HepG2 (cell line): ENCODE results near the gene CNOT6. TPM values are rescaled to one million over a fixed set of nuclear protein-coding genes. Genes with fewer than 3 reads are reported as not detected.
A peak's percentile ranks its signal among the peaks of the same experiment; 100 is the strongest.

ENCODE experiments used
- CSRNP1 ChIP-seq: sonication (generic); formaldehyde crosslinking; IDR thresholded peaks from 2 replicates; pipeline ENCODE4 v1.8.1; 2023; ENCODE audit warnings: mild to moderate bottlenecking, missing genetic modification reagents
- DNMT3B ChIP-seq: conservative IDR thresholded peaks from 2 replicates; pipeline ENCODE4 v1.6.1; 2016; ENCODE audit warnings: missing biosample characterization, control low read depth
- E2F1 ChIP-seq: sonication (generic); formaldehyde crosslinking; IDR thresholded peaks from 2 replicates; pipeline ENCODE4 v1.5.0; 2020; ENCODE audit warnings: missing genetic modification reagents
- ESRRA ChIP-seq: sonication (generic); formaldehyde crosslinking; IDR thresholded peaks from 2 replicates; pipeline ENCODE4 v1.5.1; 2020; ENCODE audit warnings: mild to moderate bottlenecking, low read depth, missing genetic modification reagents
- FOXM1 ChIP-seq: sonication (generic); formaldehyde crosslinking; IDR thresholded peaks from 2 replicates; pipeline ENCODE4 v1.5.0; 2020; ENCODE audit warnings: missing genetic modification reagents
- HMGXB4 ChIP-seq, 2 experiments: sonication (generic) in 1 of 2; formaldehyde crosslinking in 1 of 2; IDR thresholded peaks; 2 replicates each; pipeline versions ENCODE4 v1.4.0 to v1.6.1; 2018 to 2020; ENCODE audit warnings: missing genetic modification reagents in 2 of 2, borderline replicate concordance in 1 of 2, low read depth in 1 of 2, mild to moderate bottlenecking in 1 of 2, missing biosample characterization in 1 of 2
- MAZ ChIP-seq, 2 experiments: sonication (generic) in 1 of 2; formaldehyde crosslinking in 1 of 2; IDR thresholded peaks; 2 replicates each; pipeline versions ENCODE4 v1.5.0 to v1.6.1; 2012 to 2020; ENCODE audit warnings: low read depth in 2 of 2, mild to moderate bottlenecking in 2 of 2, borderline replicate concordance in 1 of 2, improper control_type of control experiment in 1 of 2, low read length in 1 of 2, missing genetic modification reagents in 1 of 2, moderate library complexity in 1 of 2
- NFRKB ChIP-seq: fragments of 450-650 bp; IDR thresholded peaks from 2 replicates; pipeline ENCODE4 v1.6.1; 2017
- PHF5A ChIP-seq: IDR thresholded peaks from one replicate; pipeline ENCODE4 v1.6.1; 2018; ENCODE audit warnings: low read depth, missing genetic modification reagents; ENCODE audit not compliant: unreplicated experiment
- SIN3A ChIP-seq: IDR thresholded peaks from 2 replicates; pipeline ENCODE4 v1.6.1; 2011; ENCODE audit warnings: low read depth, mild to moderate bottlenecking, control low read depth, low read length, borderline replicate concordance
- SIX1 ChIP-seq: sonication (generic); formaldehyde crosslinking; IDR thresholded peaks from 2 replicates; pipeline ENCODE4 v1.4.0; 2020; ENCODE audit warnings: missing genetic modification reagents, borderline replicate concordance
- SKI ChIP-seq: fragments of 450-650 bp; IDR thresholded peaks from one replicate; pipeline ENCODE4 v1.6.1; 2018; ENCODE audit warnings: mild to moderate bottlenecking; ENCODE audit not compliant: partially characterized antibody
- SMAD1 ChIP-seq: sonication (generic); formaldehyde crosslinking; IDR thresholded peaks from 2 replicates; pipeline ENCODE4 v1.4.0; 2020; ENCODE audit warnings: missing genetic modification reagents, low read depth, mild to moderate bottlenecking, borderline replicate concordance
- SOX6 ChIP-seq, 2 experiments: fragments of 450-650 bp in 1 of 2; sonication (generic) in 1 of 2; formaldehyde crosslinking in 1 of 2; IDR thresholded peaks; 2 replicates each; pipeline versions ENCODE4 v1.4.0 to v1.6.1; 2017 to 2020; ENCODE audit warnings: antibody characterized with exemption in 1 of 2, mild to moderate bottlenecking in 1 of 2, missing genetic modification reagents in 1 of 2
- TBX2 ChIP-seq: sonication (generic); formaldehyde crosslinking; IDR thresholded peaks from 2 replicates; pipeline ENCODE4 v1.5.0; 2020; ENCODE audit warnings: missing genetic modification reagents, mild to moderate bottlenecking, borderline replicate concordance
- TRAFD1 ChIP-seq: sonication (generic); formaldehyde crosslinking; IDR thresholded peaks from 2 replicates; pipeline ENCODE4 v1.5.1; 2020; ENCODE audit warnings: missing genetic modification reagents, mild to moderate bottlenecking, borderline replicate concordance
- YY1 ChIP-seq: IDR thresholded peaks from 2 replicates; pipeline ENCODE4 v1.6.1; 2011; ENCODE audit warnings: low read length, low read depth, moderate library complexity, mild to moderate bottlenecking; ENCODE audit not compliant: insufficient read depth, insufficient replicate concordance
- ZMYM3 ChIP-seq: sonication (generic); formaldehyde crosslinking; IDR thresholded peaks from 2 replicates; pipeline ENCODE4 v1.5.1; 2020; ENCODE audit warnings: mild to moderate bottlenecking, missing genetic modification reagents
- ZNF136 ChIP-seq: sonication (generic); formaldehyde crosslinking; IDR thresholded peaks from 2 replicates; pipeline ENCODE4 v1.8.1; 2022; ENCODE audit warnings: low read depth, mild to moderate bottlenecking, moderate library complexity, missing genetic modification reagents
- ZNF343 ChIP-seq: sonication (generic); formaldehyde crosslinking; IDR thresholded peaks from 2 replicates; pipeline ENCODE4 v1.4.0; 2020; ENCODE audit warnings: mild to moderate bottlenecking, missing genetic modification reagents
- ZNF605 ChIP-seq: sonication (generic); formaldehyde crosslinking; IDR thresholded peaks from 2 replicates; pipeline ENCODE4 v1.8.0; 2022; ENCODE audit warnings: mild to moderate bottlenecking, missing genetic modification reagents
- ZNF724P ChIP-seq: sonication (generic); formaldehyde crosslinking; IDR thresholded peaks from 2 replicates; pipeline ENCODE4 v1.8.0; 2022; ENCODE audit warnings: missing genetic modification reagents, borderline replicate concordance
- ZNF737 ChIP-seq: sonication (generic); formaldehyde crosslinking; IDR thresholded peaks from 2 replicates; pipeline ENCODE4 v1.5.0; 2020; ENCODE audit warnings: missing genetic modification reagents, mild to moderate bottlenecking, borderline replicate concordance
- polyA plus RNA-seq, 8 experiments: library from polyadenylated mRNA; depleted of rRNA in 3 of 8; stranded (reverse) in 7 of 8; unstranded in 1 of 8; fragments of >200 nt; fragmentation: Illumina TruSeq in 4 of 8; extraction: Trizol in 4 of 8; gene quantifications; 2 replicates each; pipeline versions ENCODE4 v1.2.1 to v1.2.3, GENCODE V29; 2011 to 2016; ENCODE audit warnings: low read depth in 4 of 8, missing spikeins in 1 of 8, mixed read lengths in 1 of 8; ENCODE audit not compliant: insufficient read depth in 1 of 8
- total RNA-seq, 5 experiments: library from RNA; depleted of rRNA; stranded (reverse); fragments of >200 nt; fragmentation: Illumina TruSeq; extraction: Trizol; gene quantifications; 2 replicates each; pipeline ENCODE4 v1.2.3, GENCODE V29; 2016; ENCODE audit warnings: low read depth in 1 of 5

The CNOT6 gene
- total and polyA plus RNA-seq, 2 of the 13 experiments (the other 11 are each of a cell fraction or from before 2014, with no cell fraction given), result 8.8 to 9.1 TPM

- peak; percentile 65 to 74; a peak in 3 of 4 replicates for TF ChIP-seq HMGXB4 (CRISPR knock-in tag; IDR thresholded peaks at IDR 0.05; ENCODE audit: borderline replicate concordance in 1 of 2, low read depth in 1 of 2)
- peak; percentile 45; the same call in 1 of the 2 replicates for TF ChIP-seq TBX2 (CRISPR knock-in tag)
- no peak for TF ChIP-seq DNMT3B (CRISPR knock-in tag)
- peak; percentile 91; the same call in 1 of the 2 replicates for TF ChIP-seq SMAD1 (CRISPR knock-in tag)
- TF ChIP-seq ESRRA (CRISPR knock-in tag), result no peak
- TF ChIP-seq E2F1 (CRISPR knock-in tag), result no peak
- TF ChIP-seq SIN3A, result peak; percentile 23; the same call in 1 of the 2 replicates
- no peak for TF ChIP-seq ZNF737 (CRISPR knock-in tag)
- no peak for TF ChIP-seq TRAFD1 (CRISPR knock-in tag)
- no peak for TF ChIP-seq NFRKB
- TF ChIP-seq ZNF605 (CRISPR knock-in tag), result no peak; the same call in 1 of the 2 replicates
- TF ChIP-seq CSRNP1 (CRISPR knock-in tag), result no peak
- no peak for TF ChIP-seq SIX1 (CRISPR knock-in tag)
- TF ChIP-seq ZNF724P (CRISPR knock-in tag), result no peak; the same call in 1 of the 2 replicates
- 0 out of 2 replicates have a peak, but pooled peaks have one; percentile 65 for TF ChIP-seq MAZ (IDR thresholded peaks at IDR 0.05; ENCODE audit: borderline replicate concordance, low read depth, low read length)
- no peak; the same call in 1 of the 2 replicates for TF ChIP-seq MAZ (CRISPR knock-in tag; IDR thresholded peaks at IDR 0.05; ENCODE audit: low read depth)
- TF ChIP-seq SKI, result peak; percentile 81
- TF ChIP-seq ZMYM3 (CRISPR knock-in tag), result peak; percentile 85
- TF ChIP-seq YY1, result peak; percentile 97
- no peak for TF ChIP-seq FOXM1 (CRISPR knock-in tag)
- TF ChIP-seq PHF5A (CRISPR knock-in tag), result peak; percentile 54
- TF ChIP-seq SOX6 (IDR thresholded peaks at IDR 0.05), result no peak
- TF ChIP-seq SOX6 (CRISPR knock-in tag; IDR thresholded peaks at IDR 0.05), result no peak
- no peak for TF ChIP-seq ZNF343 (CRISPR knock-in tag)
- no peak for TF ChIP-seq ZNF136
These were observed at the start of gene CNOT6 (continued) for GRCh38 chr5:180494060-180494509.
